DND-41 (cell line): ENCODE data around the gene ULBP2.

ENCODE experiments used
- EZH2 ChIP-seq: IDR thresholded peaks from 3 replicates; pipeline ENCODE4 v1.6.1; 2012; ENCODE audit warnings: borderline replicate concordance, low read depth, mild to moderate bottlenecking, moderate library complexity, low read length, inconsistent platforms; ENCODE audit not compliant: severe bottlenecking
- TF ChIP-seq, protein P1 (sequence below): IDR thresholded peaks from 2 replicates; pipeline ENCODE4 v1.5.1; 2012; ENCODE audit warnings: borderline replicate concordance, low read length, moderate library complexity, mild to moderate bottlenecking; ENCODE audit not compliant: poor library complexity, severe bottlenecking; ENCODE audit errors: extremely low read depth

GRCh38 chr6:149897855-149898744, 43.7 kb upstream of the ULBP2 start, which contains the start of gene RAET1E:
- TF ChIP-seq, protein P1, sequence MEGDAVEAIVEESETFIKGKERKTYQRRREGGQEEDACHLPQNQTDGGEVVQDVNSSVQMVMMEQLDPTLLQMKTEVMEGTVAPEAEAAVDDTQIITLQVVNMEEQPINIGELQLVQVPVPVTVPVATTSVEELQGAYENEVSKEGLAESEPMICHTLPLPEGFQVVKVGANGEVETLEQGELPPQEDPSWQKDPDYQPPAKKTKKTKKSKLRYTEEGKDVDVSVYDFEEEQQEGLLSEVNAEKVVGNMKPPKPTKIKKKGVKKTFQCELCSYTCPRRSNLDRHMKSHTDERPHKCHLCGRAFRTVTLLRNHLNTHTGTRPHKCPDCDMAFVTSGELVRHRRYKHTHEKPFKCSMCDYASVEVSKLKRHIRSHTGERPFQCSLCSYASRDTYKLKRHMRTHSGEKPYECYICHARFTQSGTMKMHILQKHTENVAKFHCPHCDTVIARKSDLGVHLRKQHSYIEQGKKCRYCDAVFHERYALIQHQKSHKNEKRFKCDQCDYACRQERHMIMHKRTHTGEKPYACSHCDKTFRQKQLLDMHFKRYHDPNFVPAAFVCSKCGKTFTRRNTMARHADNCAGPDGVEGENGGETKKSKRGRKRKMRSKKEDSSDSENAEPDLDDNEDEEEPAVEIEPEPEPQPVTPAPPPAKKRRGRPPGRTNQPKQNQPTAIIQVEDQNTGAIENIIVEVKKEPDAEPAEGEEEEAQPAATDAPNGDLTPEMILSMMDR: peak; percentile 30
- no peak for TF ChIP-seq EZH2
